ENCODE results near the gene CYP11A1. TPM values are rescaled to one million over a fixed set of nuclear protein-coding genes. Genes with fewer than 3 reads are reported as not detected.

CYP11A1 gene
- total RNA-seq, 1 donor from 2014 or later = 0.43 TPM

DNA sequence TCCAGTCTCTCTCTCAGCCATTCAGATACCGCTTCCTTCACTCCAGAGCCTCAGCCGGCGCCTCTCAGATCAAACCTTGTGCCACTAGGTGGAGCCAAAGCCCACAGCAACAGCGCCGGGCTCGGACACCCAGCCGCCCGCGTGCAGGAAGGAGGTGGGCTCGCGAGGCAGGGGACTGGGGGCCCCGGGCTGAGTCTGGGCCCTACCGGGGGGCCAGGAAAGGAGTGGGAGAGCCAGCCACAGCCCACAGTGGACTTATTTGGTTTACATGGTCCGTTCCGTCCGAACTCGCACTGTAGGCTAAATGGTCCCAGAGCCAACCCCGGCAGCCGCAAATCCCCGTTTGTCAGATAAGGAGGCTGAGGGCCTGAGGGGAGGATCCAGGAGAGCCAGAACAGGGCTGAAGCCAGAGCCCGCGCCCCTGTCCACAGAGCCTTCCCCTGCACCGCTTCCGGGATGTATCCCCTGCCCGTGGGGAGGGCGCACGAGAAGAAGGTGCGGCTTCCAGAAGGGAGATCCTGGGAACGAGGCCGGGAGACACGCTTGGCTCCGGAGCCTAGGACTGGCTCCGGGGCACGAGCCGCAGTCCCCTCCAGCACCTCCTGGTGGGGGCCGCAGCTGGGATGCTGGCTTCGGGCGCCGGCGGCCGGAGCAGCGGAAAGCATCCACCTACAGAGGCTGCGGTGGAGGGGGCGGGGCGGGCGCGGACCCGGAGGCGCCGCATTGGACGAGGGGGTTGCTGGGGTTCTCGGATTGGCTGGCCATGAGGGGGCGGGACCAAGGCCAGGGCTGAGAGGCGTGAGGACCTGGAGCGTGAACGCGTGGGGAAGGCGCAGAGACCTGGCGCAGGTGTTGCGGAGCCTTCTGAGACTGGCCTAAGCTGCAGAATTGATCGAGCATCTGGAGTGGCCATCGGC is 6.5 kb upstream of the CYP11A1 start:
- Histone ChIP-seq H3K4me2 (ENCODE audit: low read length) (peak overlapping the region; percentile 96), H3K4me1 (ENCODE audit: insufficient read depth, low read length) (peaks cover 18% of the 10 kb centered on the region), H3K9me3 (ENCODE audit: insufficient read depth, low read depth, low read length) (no peaks in the 10 kb centered on the region), H3K27ac (ENCODE audit: low read depth, low read length) (no peak overlapping the region), H3K79me2 (ENCODE audit: insufficient read depth, low read length) (no peaks in the 10 kb centered on the region), H3K36me3 (ENCODE audit: insufficient read depth, low read length) (no peaks in the 10 kb centered on the region), H3K9ac (ENCODE audit: low read length) (peak overlapping the region; percentile 75), H2AFZ (ENCODE audit: low read depth, low read length) (peak overlapping the region; percentile 87), H3K4me3 (ENCODE audit: insufficient read depth, low read depth, low read length) (peak overlapping the region; percentile 73), H4K20me1 (ENCODE audit: insufficient read depth, low read length) (no peaks in the 10 kb centered on the region), H3K27me3 (ENCODE audit: insufficient read depth, low read length) (peaks cover 17% of the 10 kb centered on the region)
- Mint-ChIP-seq H3K36me3 (ENCODE audit: low read depth, unreplicated experiment) (no peaks in the 10 kb centered on the region), H3K4me1 (ENCODE audit: low read depth, unreplicated experiment) (no peaks in the 10 kb centered on the region), H3K9me3 (ENCODE audit: unreplicated experiment) (no peaks in the 10 kb centered on the region), H3K27me3 (ENCODE audit: low read depth, unreplicated experiment) (peaks cover 25% of the 10 kb centered on the region), H3K27ac (ENCODE audit: unreplicated experiment) (peak overlapping the region; percentile 5), H3K4me3 (ENCODE audit: unreplicated experiment) (peak overlapping the region; percentile 84)
- DNase-seq (ENCODE audit: low read depth) (peak; percentile 65), FAIRE-seq (no peak)
- TF ChIP-seq EZH2 (IDR thresholded peaks at IDR 0.05; ENCODE audit: insufficient read depth, low read length) = no peak
- TF ChIP-seq, protein P1, sequence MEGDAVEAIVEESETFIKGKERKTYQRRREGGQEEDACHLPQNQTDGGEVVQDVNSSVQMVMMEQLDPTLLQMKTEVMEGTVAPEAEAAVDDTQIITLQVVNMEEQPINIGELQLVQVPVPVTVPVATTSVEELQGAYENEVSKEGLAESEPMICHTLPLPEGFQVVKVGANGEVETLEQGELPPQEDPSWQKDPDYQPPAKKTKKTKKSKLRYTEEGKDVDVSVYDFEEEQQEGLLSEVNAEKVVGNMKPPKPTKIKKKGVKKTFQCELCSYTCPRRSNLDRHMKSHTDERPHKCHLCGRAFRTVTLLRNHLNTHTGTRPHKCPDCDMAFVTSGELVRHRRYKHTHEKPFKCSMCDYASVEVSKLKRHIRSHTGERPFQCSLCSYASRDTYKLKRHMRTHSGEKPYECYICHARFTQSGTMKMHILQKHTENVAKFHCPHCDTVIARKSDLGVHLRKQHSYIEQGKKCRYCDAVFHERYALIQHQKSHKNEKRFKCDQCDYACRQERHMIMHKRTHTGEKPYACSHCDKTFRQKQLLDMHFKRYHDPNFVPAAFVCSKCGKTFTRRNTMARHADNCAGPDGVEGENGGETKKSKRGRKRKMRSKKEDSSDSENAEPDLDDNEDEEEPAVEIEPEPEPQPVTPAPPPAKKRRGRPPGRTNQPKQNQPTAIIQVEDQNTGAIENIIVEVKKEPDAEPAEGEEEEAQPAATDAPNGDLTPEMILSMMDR (IDR thresholded peaks at IDR 0.05; ENCODE audit: insufficient read depth, low read depth, low read length) = peak; percentile 72

DNA sequence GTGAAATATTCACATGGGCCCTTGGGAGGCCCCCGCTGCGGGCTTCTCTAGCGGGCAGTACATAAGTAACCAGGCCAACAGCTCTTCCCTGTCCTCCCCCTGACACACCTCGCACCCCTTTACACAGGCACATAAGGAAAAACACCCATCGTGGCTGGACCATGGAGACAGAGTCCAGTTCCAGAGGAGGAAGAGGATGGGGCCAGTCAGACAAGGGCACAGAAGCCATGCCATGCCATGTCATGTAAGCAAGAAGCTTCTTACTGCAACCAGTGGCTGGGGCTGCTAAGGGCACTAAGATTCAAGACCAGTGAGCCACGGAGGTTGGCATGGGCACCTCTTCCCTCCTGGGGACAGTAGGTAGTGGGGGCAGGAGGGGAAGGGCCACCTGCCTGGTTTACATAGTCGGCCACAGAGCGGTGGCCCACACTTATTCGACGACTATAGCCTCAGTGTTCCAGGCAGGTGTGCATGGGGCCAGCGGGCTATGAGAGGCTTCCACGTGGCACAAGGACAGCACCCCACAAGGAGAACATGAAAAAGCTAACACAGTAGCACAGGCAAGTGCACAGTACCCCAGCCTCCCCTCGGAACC is 5.7 kb upstream of the CYP11A1 start:
- Histone ChIP-seq H3K4me3 (ENCODE audit: insufficient read depth, low read depth, low read length) (peak overlapping the region; percentile 73), H3K27me3 (ENCODE audit: insufficient read depth, low read length) (peaks cover 17% of the 10 kb centered on the region), H3K36me3 (ENCODE audit: insufficient read depth, low read length) (no peaks in the 10 kb centered on the region), H2AFZ (ENCODE audit: low read depth, low read length) (peak overlapping the region; percentile 68), H3K4me2 (ENCODE audit: low read length) (peak overlapping the region; percentile 96), H3K4me1 (ENCODE audit: insufficient read depth, low read length) (peaks cover 13% of the 10 kb centered on the region), H3K9me3 (ENCODE audit: insufficient read depth, low read depth, low read length) (no peaks in the 10 kb centered on the region), H3K9ac (ENCODE audit: low read length) (no peak overlapping the region), H3K79me2 (ENCODE audit: insufficient read depth, low read length) (no peaks in the 10 kb centered on the region), H3K27ac (ENCODE audit: low read depth, low read length) (no peak overlapping the region), H4K20me1 (ENCODE audit: insufficient read depth, low read length) (no peaks in the 10 kb centered on the region)
- FAIRE-seq (no peak), DNase-seq (ENCODE audit: low read depth) (no peak)
- TF ChIP-seq, protein P1 (IDR thresholded peaks at IDR 0.05; ENCODE audit: insufficient read depth, low read depth, low read length) = no peak
- no peak for TF ChIP-seq EZH2 (IDR thresholded peaks at IDR 0.05; ENCODE audit: insufficient read depth, low read length)
- Mint-ChIP-seq H3K27ac (ENCODE audit: unreplicated experiment) (peak overlapping the region; percentile 5), H3K4me1 (ENCODE audit: low read depth, unreplicated experiment) (no peaks in the 10 kb centered on the region), H3K27me3 (ENCODE audit: low read depth, unreplicated experiment) (peaks cover 27% of the 10 kb centered on the region), H3K9me3 (ENCODE audit: unreplicated experiment) (no peaks in the 10 kb centered on the region), H3K4me3 (ENCODE audit: unreplicated experiment) (peak overlapping the region; percentile 84), H3K36me3 (ENCODE audit: low read depth, unreplicated experiment) (no peaks in the 10 kb centered on the region)
